Mesenteric fat pad (tissue), 1 donor: ENCODE data around the gene CENPP. TPM values are rescaled to one million over a fixed set of nuclear protein-coding genes. Genes with fewer than 3 reads are reported as not detected.

ENCODE experiments used
- microRNA-seq: library from miRNA; unstranded; fragments of <30 nt; microRNA quantifications from one replicate; pipeline ENCODE4 v1.2.0, GENCODE V29; 2020; ENCODE audit warnings: borderline number of aligned reads
- total RNA-seq: library from RNA; stranded (reverse); fragmentation: NEBNext Ultra II Directional; extraction: Animal tissue kit (Norgen Biotek cat#: 25700); gene quantifications from one replicate; pipeline ENCODE4 v1.2.1, GENCODE V29; 2021
- donor health status: DM: yes; HTN: yes; CAD: no.

CENPP gene
- total RNA-seq, 1 donor from 2014 or later = 4.0 TPM

Small RNAs within 50 kb of the gene (microRNA-seq; reads per million reads assigned to microRNA genes)
- gene MIR3651 (2.9 reads per million), gene MIR4670 (not detected)

Other genes starting within 250 kb of the CENPP start
- gene SPTLC1, start 210.5 kb upstream of the CENPP start, total RNA-seq = 60.1 TPM
- 96.7 TPM for gene IARS1, start 32.3 kb upstream of the CENPP start, total RNA-seq
- 28.7 TPM for gene NOL8, start 603 bp upstream of the CENPP start, total RNA-seq
- 9.4 TPM for gene OGN, start 78.6 kb downstream of the CENPP start, total RNA-seq
- gene OMD, start 98.5 kb downstream of the CENPP start, total RNA-seq = 2.6 TPM
- 4.0 TPM for gene ASPN, start 156.6 kb downstream of the CENPP start, total RNA-seq
- gene ECM2, start 210.0 kb downstream of the CENPP start, total RNA-seq = 71.3 TPM